ENCODE measurements around the gene PRTG. TPM values are rescaled to one million over a fixed set of nuclear protein-coding genes. Genes with fewer than 3 reads are reported as not detected.

The PRTG gene
- polyA plus RNA-seq, 4 donors = 7.0 to 16.0 (median 12.8) TPM

GRCh38 chr15:55586808-55587207 is 156.1 kb downstream of the PRTG start:
- DNase-seq (ENCODE audit: low read depth in 4 of 4, low spot score in 3 of 4) = no peak

- DNase-seq (ENCODE audit: low read depth in 4 of 4, low spot score in 3 of 4) = no peak
These were observed 166.0 kb downstream of the PRTG start for GRCh38 chr15:55576943-55577342.

GRCh38 chr15:55574096-55574495 is 168.9 kb downstream of the PRTG start:
- no peak for DNase-seq (ENCODE audit: low read depth in 4 of 4, low spot score in 3 of 4)

- DNase-seq (ENCODE audit: low read depth in 4 of 4, low spot score in 3 of 4) = no peak
These were observed 169.7 kb downstream of the PRTG start for GRCh38 chr15:55573224-55573623.

GRCh38 chr15:55564347-55565145 is 178.4 kb downstream of the PRTG start:
- DNase-seq (ENCODE audit: low read depth in 4 of 4, low spot score in 3 of 4) = no peak

GRCh38 chr15:55562601-55563000 is 180.4 kb downstream of the PRTG start:
- DNase-seq (ENCODE audit: low read depth in 4 of 4, low spot score in 3 of 4) = no peak

Other genes starting within 250 kb of the PRTG start
- 10 to 100 TPM in 1 of 4 donors, 1 to 10 TPM in 3; 3.7 to 10.1 (median 9.5) TPM for gene DNAAF4, start 234.9 kb downstream of the PRTG start, polyA plus RNA-seq (ENCODE audit: insufficient read length in 4 of 4)
- gene PYGO1, start 154.8 kb downstream of the PRTG start, polyA plus RNA-seq (ENCODE audit: insufficient read length in 4 of 4) = 10 to 100 TPM; 15.4 to 22.3 (median 17.6) TPM

All from left renal pelvis (tissue), 4 donors.